EH (cell line): Measurements from ENCODE around the gene NEK10.
"Not testable (repeated sequence)": the region's sequence is repeated elsewhere in the genome, so short reads cannot be mapped to it uniquely, and the experiment has no call there.

Experiments used
- DNase-seq: peaks from one replicate; pipeline ENCODE4 v3.0.0-alpha.2; 2015; ENCODE audit warnings: low read depth

Gene NEK10

GRCh38 chr3:27368831-27369607, at the start of gene NEK10:
Gene NEK10 (minus strand): TSS chr3:27369383. CDS start chr3:27352882, 16,501 bp downstream.
- peak; percentile 88 for DNase-seq

- DNase-seq: no peak
These were observed 46.0 kb upstream of the NEK10 start for GRCh38 chr3:27415202-27415601.

- no peak for DNase-seq
These were observed 23.9 kb upstream of the NEK10 start for GRCh38 chr3:27392950-27393679.

- not testable (repeated sequence) for DNase-seq
These were observed 23.2 kb upstream of the NEK10 start for GRCh38 chr3:27392414-27392813.

GRCh38 chr3:27391796-27392195, 22.6 kb upstream of the NEK10 start:
- no peak for DNase-seq

GRCh38 chr3:27387625-27388024, 18.4 kb upstream of the NEK10 start:
- DNase-seq: peak; percentile 37

GRCh38 chr3:27385504-27385903, 16.3 kb upstream of the NEK10 start:
- DNase-seq: no peak

GRCh38 chr3:27384191-27384590, 15.0 kb upstream of the NEK10 start:
- no peak for DNase-seq

- no peak for DNase-seq
These were observed 11.5 kb upstream of the NEK10 start for GRCh38 chr3:27380433-27381357.

- no peak for DNase-seq
These were observed 9.1 kb upstream of the NEK10 start for GRCh38 chr3:27378331-27378730.

GRCh38 chr3:27376109-27376772, 7.1 kb upstream of the NEK10 start:
- DNase-seq: no peak

- no peak for DNase-seq
These were observed 3.1 kb downstream of the NEK10 start for GRCh38 chr3:27366062-27366591.

GRCh38 chr3:27360113-27361078, 8.8 kb downstream of the NEK10 start:
- peak; percentile 48 for DNase-seq

GRCh38 chr3:27358372-27358771, 10.8 kb downstream of the NEK10 start:
- no peak for DNase-seq

GRCh38 chr3:27357665-27358258, 11.4 kb downstream of the NEK10 start:
- DNase-seq: peak; percentile 66

GRCh38 chr3:27356976-27357375, 12.2 kb downstream of the NEK10 start:
- DNase-seq: no peak

- no peak for DNase-seq
These were observed 14.5 kb downstream of the NEK10 start for GRCh38 chr3:27354588-27355203.

GRCh38 chr3:27354161-27354560, 15.0 kb downstream of the NEK10 start:
- DNase-seq: no peak

- peak; percentile 37 for DNase-seq
These were observed 16.0 kb downstream of the NEK10 start for GRCh38 chr3:27353221-27353620.
